HG03354 (cell line): ENCODE measurements around the gene HSPBP1.

Experiments
- ATAC-seq: cut with Tn5 transposase; IDR thresholded peaks from one replicate; pipeline ENCODE4 v1.9.1; 2021; ENCODE audit warnings: mild to moderate bottlenecking; ENCODE audit not compliant: unreplicated experiment, poor library complexity, severe bottlenecking

Gene HSPBP1

DNA sequence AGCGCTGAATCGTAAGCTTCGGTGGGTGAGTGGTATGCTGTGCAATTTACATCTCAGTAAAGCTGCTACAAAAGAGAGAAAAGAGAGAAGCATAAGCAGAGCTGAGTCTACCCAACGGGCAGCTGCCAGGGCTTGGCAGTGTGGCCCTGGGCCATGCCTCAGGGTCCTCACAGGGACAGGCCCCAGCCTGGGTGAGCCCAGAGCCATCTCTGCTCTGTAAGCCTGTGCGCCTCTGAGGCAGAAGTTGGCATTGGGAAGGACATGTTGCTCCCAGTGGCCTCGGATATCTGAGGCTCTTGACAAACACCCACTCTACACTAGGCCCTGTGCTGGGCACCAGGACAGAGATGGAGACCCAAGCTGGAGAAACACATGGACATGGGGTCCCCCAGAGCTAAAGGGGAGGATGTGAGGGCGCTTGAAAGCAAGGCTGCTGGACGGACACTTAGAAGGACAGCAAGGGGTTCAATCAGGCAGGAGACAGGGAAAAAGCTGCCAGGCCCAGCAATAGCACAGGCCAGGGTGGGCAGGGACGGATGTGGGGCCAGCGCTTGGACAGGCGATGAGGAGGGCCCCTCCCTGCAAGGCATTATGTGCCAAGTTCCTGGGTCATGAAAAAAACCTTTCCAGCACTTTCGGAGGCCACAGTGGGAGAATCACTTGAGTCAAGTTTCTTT lies 35.8 kb downstream of the HSPBP1 start:
- ATAC-seq = no peak

DNA sequence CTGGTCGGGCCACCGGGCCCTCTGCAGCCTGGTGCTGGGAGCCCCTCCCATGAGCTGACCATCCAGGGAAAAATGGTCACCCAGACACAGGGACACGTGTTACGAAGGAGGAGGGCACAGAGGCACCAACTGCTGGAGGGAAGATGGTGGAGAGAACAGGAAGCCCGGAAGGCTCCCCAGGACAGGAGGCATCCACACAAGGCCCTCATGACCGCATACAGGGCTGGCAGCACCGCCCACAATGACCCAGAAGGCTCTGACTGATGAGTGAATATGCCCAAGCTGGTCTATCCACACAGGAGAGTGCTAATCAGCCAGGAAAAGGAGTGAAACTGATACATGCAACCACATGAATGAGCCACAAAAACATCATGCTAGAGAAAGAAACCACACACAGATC lies 37.4 kb downstream of the HSPBP1 start:
- ATAC-seq = no peak

DNA sequence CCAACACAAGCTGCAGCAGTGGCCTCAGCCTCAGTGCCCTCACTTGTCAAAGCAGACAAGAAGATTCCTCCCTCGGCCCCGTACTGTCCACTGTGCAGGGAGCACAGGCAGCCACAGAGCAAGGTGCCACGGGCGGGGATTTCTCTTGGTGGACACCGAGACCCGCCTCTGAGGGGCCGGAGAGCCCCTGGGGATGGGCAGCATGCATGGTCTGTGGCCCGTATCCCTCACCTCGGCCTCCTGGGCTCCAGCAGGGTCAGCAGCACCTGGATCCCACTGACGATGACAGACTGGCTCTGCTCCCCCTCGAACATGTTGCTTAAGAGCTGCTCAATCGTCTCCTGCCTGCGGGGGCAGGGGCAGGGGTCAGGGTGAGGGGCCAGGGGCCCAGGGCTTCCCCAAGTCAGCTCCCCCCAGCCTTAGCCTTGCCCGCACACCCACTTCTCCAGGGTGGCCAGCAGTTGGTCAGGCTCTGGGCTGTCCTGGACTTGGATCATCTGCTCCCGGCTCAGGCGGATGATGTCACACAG lies 37.9 kb downstream of the HSPBP1 start:
- ATAC-seq = no peak

DNA sequence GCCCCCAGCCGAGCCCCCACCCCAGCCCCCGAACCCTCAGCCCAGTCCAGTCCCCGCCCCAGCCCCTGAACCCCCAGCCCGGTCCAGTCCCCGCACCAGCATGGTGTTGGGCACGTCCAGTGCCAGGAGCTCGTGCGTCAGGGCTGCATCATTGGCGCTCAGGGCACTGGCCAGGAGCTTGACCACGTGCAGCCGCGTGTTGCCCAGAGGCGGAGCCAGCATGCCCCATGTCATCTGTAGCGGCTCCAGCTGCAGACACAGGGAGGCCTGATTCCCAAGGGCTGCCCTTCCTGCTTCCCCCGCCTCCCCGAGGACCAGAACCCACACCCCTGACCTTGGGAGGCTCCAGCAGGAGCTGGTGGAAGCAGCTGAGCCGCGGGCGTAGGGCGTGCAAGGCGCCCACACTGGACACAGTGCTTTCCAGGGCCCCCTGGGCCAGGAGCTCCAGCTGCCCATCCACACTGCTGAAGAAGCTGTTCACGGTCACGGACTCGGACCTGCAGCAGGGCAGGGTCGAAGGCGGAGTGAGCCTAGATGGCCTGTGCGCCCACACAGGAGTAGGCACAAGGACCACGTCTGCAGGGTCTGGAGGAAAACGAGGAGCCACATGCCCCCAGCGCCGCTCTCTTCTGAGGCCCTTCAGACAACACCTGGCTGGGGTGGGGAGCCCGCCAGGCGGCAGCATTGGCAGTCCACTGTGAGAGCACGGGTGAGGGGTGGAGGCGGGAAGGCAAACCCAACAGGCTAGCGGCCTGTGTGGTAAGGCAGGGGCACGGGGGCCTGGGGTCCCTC lies 38.6 kb downstream of the HSPBP1 start:
- no peak for ATAC-seq

DNA sequence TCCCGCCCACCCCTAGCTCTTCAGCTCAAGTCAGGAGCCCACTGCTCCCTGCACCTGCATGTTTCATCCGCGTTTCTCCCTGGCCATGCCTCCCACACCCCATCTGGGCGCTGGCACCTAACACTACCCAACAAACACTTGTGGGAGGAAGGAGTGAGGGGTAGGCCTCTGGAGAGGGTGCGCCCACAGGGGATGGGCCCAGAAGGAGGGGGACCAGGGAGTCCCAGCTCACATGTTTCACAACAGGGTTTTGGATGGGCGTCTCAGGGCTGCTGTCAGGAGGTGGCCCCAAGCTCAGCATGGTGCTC lies 39.2 kb downstream of the HSPBP1 start:
- ATAC-seq = no peak

DNA sequence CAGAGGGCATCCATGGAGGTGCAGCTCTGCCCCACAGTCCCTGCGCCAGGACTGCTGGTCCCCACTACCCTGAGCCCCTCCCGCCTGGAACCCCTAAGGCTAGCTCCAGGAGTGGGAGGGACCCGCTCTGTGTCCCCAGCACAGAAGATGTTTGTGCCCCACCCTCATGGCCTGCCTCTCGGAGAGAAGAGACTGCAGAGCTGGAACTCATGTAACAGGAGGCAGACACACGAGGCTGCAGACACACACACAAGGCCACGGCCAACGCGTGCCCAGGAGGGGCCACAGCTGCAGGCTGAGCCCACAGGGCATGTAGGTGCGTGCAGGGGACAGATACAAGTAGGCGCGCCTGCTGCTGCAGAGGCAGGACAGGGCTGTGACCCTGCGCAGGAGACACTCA lies 40.9 kb downstream of the HSPBP1 start:
- no peak for ATAC-seq

DNA sequence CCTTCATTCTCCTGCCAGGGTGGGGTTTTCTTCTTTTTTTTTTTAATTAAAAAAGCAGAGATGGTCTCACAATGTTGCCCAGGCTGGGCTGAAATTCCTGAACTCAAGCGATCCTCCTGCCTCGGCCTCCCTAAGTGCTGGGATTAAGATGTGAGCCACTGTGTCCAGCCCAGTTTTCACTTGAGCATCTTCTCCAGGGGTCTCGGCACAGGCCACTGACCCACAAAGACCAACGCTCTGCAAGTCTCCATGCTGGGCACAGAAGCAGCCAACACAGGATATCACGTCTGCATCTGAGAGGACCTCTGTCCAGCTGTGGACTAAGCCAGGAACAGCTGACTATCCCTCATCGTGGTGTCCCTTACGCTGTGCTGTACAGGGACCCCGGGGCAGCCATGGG lies 41.9 kb downstream of the HSPBP1 start:
- ATAC-seq = no peak

DNA sequence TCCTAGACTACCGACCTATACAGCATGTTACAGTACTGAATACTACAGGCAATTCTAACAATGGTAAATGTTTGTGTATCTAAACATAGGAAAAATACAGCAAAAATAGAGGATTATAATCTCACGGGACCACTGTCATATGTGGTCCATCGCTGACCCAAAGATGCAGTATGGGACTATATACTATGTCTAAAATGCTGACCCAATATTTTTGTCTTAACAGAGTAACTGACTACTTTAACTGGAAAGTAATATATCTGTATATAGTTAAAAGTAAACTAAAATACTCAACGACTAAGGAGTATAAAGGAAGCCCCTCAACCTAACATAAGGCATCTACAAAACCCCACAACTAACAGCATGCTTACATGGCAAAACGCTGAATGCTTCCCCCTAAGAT lies 46.9 kb downstream of the HSPBP1 start:
- no peak for ATAC-seq

DNA sequence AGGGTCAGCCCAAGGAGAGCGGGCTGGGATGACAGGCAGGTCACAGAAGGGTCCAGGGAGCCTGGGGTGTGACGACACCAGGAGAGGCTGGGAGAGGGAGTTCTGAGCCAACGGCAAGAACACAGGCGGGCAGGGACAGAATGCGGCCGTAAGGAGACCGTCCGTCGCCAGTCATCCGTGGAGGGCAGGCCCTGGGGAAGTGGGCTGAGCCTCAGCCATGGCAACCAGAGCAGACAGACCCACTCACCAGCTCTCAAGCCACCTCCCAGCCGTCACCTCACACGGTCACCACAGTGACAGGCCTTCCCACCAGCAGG lies 47.7 kb downstream of the HSPBP1 start:
- no peak for ATAC-seq

DNA sequence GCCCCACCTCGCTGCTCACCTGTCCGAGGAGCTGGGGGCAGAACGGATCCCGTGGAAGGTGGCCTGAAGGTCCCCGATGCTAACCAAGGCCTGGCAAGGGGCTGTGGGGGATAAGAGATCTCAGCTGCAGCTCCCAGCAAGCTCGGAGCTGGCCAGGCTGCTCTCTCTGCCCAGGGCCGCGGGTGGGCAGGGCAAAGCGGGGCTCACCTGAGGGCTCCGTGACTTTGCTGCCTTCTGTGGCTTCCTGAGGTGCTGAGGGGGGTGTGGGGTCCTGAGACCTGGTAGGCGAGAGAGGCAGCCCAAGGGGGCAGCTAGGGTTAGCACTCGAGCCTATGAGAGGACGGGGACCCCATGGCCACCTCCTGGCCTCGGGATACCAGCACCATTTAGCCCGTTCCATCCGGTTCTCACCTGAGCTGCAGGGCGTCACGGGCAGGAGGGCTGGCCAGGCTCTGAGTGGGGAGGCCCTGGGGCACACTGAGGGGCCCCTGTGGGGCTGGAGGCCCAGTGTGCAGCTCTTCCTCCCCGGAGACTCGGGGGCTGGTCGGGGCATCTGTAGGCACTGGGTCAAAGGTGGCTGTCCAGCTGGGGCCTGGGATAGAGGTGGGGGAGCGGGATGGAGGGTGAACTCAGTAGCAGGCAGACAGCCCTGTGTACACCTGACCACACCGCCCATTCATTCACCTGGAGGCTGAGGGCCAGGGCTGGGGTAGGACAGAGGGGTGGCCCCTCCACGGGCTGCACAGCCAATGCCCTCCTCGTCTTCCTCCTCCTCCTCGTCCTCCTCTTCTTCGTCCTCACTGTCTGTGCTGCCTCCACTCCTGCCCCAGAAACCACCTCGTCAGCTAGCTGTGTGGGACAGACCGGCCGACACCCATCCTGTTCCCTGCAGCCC lies 48.3 kb downstream of the HSPBP1 start:
- no peak for ATAC-seq

DNA sequence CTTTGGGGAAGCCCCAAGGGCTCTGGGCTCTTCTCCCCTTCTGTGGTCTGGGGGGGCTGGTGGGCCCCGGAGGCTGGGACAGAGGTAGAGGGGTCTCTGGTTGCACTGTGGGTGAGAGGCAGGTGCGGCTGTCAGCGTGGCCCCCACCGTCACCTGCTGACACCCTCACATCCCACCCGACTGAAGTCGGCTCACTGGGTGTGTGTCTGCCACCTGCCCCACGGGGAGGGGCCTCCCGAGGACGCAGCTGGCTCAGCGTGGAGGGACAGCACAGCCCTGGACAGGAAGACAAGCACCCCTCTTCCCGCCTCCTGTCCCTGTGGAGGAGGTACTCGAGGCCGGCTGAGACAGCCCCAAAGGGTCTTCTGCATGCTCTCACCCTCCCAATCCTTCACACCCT lies 49.1 kb downstream of the HSPBP1 start:
- ATAC-seq = no peak

DNA sequence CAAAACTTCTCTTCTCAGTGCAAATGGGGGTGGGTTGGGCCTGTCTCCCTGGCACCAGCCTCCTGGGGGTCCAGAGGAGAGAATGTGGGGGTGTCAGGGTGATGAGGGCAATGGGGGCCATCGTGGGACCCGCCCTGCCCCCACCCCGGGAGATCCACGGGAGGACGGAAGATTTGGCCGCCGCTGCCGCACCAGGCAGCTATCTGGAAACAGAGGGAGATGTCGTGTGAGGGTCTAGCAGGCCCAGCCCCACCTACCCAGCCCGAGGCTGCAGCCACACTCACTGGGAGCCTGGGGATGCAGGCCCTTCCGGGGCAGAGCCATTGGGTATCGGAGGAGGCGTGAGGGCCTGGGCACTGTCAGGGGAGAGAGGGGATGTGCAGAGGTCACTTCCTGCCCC lies 49.6 kb downstream of the HSPBP1 start:
- ATAC-seq = no peak

DNA sequence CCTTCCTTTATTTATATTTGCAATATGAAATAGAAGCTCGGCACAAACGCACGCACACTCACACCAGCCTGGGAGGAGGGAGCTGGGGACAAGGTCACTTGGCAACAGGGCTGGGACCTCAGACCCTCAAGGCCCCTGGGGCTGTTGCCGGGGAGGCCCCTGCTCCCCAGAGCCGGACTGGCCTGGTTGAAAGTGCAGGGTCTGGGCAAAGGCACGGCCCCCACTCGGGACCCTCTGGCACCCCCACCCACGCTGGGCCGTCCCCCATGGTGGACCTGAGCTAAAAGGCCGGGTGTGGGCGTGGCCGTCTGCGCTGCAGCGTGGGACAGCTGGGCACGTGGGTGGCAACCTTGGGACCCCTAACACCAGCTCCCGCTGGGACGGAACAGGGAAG lies 50.1 kb downstream of the HSPBP1 start:
- ATAC-seq = no peak

DNA sequence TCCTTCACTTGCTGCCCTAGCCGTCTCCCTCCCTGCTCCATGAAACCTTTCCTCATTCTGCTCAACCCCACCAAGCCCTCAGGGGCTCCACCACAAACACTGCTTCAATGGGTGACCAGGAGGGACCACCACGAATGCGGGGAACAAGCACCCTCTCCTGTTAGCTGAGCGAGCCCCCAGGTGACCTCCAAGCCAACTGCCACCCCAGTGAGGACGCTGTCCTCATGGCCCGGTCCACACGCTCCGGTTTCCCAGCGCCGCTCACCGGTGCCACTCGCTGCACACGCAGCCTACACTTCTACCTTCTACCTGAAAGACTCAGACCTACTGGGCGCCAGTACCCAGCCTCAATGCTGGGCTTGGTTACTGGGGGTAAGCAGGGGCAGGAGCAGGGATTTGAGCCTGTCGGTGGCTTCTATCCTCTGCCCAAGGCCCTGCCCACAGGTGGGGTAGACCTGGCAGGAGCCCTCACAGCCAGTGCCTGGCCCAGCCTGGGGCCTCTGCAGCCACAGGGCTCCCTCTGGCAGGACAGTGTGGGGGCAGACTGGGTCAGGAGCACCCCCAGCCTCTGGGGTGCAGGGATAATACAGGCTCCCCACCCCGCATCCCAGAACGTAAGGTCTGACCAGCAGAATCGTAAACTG lies 50.6 kb downstream of the HSPBP1 start:
- ATAC-seq = no peak

DNA sequence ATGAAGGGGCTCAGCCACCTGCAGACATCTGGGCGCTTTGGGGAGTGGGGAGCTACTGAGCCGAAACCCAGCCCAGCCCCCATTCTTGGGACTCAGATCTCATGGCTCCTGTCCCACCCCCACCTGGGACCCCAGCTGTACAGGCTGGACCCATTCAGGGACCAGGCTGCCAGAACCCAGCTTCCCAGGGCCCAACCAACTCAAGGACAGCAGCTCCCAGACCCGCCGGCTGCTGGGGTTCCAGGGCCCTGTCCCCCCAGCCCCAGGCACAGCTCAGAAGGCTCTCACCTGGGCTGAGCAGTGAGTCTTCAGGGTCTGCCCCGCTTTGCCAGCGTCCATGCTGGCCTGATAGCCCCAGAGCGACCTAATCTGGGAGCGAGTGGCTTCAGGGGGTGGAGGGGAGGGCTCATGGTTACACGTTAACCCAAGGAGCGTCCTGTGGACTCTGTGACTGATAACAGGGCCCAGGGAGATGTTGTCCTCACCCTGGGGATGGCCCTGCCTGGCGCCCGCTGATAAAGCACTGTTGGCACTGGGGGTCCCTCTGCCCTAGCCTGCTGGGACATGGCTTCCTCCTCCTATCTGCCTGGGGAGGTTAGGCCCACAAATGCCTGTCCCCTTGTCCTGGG lies 51.4 kb downstream of the HSPBP1 start, which contains the start of gene TMEM86B:
Gene TMEM86B, minus strand, starts transcription at position 361 of the 629 bp plus-strand sequence. Its CDS starts 22 bp downstream, at position 339.
- ATAC-seq = no peak

DNA sequence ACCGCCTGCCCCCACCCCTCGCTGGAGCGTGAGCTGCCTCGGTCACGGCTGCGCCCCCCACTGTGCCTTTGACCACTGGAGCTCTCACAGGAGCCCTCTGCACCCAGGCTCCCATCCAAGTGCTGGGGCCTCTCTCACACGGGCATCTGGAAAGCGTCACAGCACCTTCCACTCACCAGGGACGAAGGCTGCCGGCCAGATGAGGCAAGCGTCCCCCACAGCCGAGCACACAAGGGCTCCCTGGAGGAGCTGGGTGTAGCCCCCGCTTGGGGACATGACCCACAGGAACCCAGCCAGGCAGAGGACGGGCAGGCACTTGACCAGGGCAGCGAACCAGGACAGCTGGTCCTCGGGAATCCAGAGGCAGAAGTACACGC lies 51.9 kb downstream of the HSPBP1 start:
- ATAC-seq = no peak

DNA sequence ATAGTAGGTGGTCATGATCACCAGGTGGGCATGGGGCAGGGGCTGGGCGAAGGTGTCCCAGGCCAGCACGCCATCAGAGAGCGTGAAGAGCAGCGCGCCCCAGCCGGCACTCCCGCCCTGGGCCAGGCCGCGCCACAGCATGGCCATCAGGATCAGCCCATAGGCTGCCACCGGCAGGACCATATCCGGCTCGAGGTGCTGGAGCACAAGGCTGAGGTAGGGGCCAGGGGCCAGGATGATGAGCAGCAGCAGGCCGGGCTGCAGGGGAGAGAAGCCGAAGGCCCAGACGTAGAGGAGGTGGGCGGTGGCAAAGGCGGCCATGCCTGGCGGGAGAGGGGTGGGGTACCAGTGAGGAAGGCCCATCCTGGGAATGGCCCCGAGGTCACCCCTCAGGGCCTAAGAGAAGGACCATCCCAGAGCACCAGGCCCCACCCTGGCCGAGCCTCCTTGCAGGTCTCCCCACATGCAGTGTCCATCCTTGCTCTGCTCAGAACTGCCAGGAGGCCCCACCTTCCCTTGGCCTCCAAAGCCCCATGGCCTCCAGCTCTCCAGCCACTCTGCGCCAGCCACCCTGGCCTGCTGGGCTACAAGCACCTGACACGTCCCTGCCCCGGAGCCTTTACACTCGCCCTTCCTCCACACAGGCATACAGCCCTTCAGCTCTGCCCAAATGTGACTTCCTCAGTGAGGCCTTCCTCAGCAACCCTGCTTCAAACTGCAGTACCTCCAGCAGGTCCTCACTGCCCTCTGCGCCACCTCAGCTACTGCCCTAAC lies 52.5 kb downstream of the HSPBP1 start:
- no peak for ATAC-seq

DNA sequence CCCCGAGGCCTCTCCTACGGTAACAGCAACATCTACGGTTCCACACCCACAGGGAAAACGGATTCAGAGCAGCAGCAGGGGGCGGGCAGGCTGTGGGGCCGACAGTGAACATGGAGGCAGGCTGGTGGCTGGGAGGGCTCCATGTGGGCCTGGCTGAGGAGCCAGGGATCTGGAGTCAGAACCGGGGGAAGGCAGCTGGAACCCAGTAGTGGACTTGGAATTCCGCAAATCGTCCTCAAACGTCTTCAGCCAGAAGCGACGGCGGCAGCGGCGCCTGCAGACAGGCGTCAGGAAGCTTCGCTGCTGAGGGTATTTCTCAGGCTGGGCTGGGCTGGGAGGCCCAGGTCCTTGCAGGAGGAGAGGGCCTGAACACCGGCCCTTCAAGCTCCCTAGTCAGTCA lies 53.1 kb downstream of the HSPBP1 start:
- no peak for ATAC-seq

DNA sequence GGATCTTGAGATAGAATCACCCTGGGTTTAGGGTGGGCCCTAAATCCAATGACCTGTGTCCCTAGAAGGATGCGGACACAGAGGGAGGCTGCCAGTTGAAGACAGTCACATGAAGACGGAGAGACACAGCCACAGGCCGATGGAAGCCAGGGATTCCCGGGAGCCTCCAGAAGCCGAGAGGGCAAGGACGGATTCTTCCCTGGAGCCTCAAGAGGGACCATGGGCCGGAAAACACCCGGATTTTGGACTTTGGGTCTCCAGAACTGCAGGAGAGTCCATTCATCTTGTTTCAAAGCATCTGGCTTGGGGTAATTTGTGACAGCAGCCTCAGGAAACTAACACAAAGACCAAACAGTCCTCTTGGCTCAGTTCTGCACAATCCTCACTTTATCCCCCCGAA lies 53.6 kb downstream of the HSPBP1 start:
- no peak for ATAC-seq
